ENCODE results near the gene SPATA2L.

GRCh38 chr16:89737341-89738071 lies 36.0 kb upstream of the SPATA2L start:
- TF ChIP-seq CTCF (IDR thresholded peaks at IDR 0.05) (no peak), POLR2A (IDR thresholded peaks at IDR 0.05) (no peak)
